ENCODE results near the gene ZNF469. TPM values are rescaled to one million over a fixed set of nuclear protein-coding genes. Genes with fewer than 3 reads are reported as not detected.

ZNF469 gene
- total RNA-seq, 1 donor from 2014 or later: 0.59 TPM

GRCh38 chr16:88398170-88398873 lies 15.6 kb downstream of the ZNF469 start:
- Mint-ChIP-seq H3K4me1 (ENCODE audit: low read depth) (no peaks in the 10 kb centered on the region), H3K27me3 (ENCODE audit: low read depth) (no peaks in the 10 kb centered on the region), H3K9me3 (no peaks in the 10 kb centered on the region), H3K36me3 (ENCODE audit: low read depth) (no peaks in the 10 kb centered on the region), H3K27ac (no peak overlapping the region), H3K4me3 (ENCODE audit: low read depth) (no peak overlapping the region)
- intact Hi-C loops (cut with micrococcal nuclease): no loop called here
- no peak for DNase-seq (ENCODE audit: low spot score)

DNA sequence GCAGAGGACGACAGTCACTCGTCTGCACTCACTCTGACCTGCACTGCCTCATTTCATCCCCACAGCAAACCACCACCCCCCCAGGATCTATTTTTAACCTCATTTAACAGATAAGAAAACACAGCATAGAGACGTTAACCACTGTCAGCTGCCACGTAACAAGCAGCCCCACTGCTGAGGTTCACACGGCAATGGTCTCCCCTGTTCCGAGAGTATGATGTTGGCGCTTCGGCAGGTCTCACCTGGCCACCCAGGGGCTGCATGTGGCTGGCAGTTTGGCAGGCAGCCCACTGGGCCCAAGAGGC lies 16.1 kb downstream of the ZNF469 start:
- Mint-ChIP-seq H3K36me3 (ENCODE audit: low read depth) (no peaks in the 10 kb centered on the region), H3K27ac (no peak overlapping the region), H3K27me3 (ENCODE audit: low read depth) (no peaks in the 10 kb centered on the region), H3K4me1 (ENCODE audit: low read depth) (no peaks in the 10 kb centered on the region), H3K9me3 (no peaks in the 10 kb centered on the region), H3K4me3 (ENCODE audit: low read depth) (no peak overlapping the region)
- no peak for DNase-seq (ENCODE audit: low spot score)
- intact Hi-C loops (cut with micrococcal nuclease): no loop called here

DNA sequence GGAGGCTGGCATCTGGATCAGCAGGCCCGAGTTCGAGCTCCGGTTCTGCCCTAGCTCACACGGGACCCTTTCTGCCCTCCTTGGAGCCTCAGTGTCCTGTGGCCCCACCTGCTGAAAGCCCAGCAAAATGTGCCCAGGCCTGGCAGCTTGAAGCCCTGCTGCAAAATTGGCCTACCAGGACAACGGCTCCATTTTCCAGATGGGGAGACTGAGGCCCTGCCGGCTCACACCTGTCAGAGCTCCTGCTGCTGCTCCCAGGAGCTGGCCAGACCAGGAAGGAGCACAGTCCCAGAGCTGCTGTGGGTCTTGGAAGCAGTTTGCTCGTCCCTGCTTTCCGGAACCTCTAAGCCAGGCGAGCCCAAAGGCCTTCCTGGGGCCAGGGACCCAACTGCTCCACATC lies 17.4 kb downstream of the ZNF469 start:
- intact Hi-C loops (cut with micrococcal nuclease): no loop called here
- Mint-ChIP-seq H3K9me3 (no peaks in the 10 kb centered on the region), H3K4me1 (ENCODE audit: low read depth) (no peaks in the 10 kb centered on the region), H3K27ac (no peak overlapping the region), H3K36me3 (ENCODE audit: low read depth) (no peaks in the 10 kb centered on the region), H3K4me3 (ENCODE audit: low read depth) (no peak overlapping the region), H3K27me3 (ENCODE audit: low read depth) (no peaks in the 10 kb centered on the region)
- DNase-seq (ENCODE audit: low spot score): no peak

GRCh38 chr16:88401604-88402246 lies 19.0 kb downstream of the ZNF469 start:
- H3K4me1 Mint-ChIP-seq (ENCODE audit: low read depth): no peaks in the 10 kb centered on the region
- no peak overlapping the region for H3K27ac Mint-ChIP-seq
- no peaks in the 10 kb centered on the region for H3K27me3 Mint-ChIP-seq (ENCODE audit: low read depth)
- intact Hi-C loops (cut with micrococcal nuclease): no loop called here
- DNase-seq (ENCODE audit: low spot score): no peak
- H3K36me3 Mint-ChIP-seq (ENCODE audit: low read depth): no peaks in the 10 kb centered on the region
- H3K9me3 Mint-ChIP-seq: no peaks in the 10 kb centered on the region
- H3K4me3 Mint-ChIP-seq (ENCODE audit: low read depth): no peak overlapping the region

DNA sequence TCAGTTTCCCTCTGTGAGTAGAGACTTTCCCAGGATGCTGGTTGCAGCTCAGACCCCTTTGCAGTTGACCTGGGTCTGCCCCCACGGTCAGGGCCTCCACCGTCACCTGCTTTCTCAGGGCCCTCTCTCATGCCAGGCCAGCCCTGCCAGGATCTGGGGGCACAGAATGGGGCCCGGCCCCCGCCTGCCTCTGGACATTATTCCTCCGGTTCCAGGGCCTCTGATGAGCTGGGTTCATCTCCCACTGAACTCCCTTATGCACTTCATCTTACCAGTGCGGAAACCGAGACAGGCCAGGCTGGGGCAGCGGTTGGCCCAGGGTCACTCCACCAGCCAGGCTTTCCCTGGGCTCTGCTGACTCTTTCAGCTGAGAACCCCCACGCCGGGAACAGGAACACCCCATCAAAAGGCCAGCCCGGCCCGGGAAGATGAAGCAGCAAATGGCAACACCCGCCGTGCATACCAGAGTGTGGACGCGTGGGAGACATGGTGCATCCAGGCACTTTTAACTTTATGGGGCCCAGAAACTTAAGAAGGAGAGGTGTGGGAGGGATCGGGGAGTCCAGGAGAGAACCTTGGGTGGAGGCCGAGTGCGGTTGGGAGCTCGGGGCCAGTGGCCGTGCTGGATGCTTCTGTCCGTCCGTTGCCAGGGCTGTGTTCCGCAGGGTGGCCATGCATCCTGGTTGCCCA lies 19.9 kb downstream of the ZNF469 start:
- Mint-ChIP-seq H3K4me3 (ENCODE audit: low read depth) (no peak overlapping the region), H3K27me3 (ENCODE audit: low read depth) (no peaks in the 10 kb centered on the region)
- intact Hi-C loops (cut with micrococcal nuclease): no loop called here

DNA sequence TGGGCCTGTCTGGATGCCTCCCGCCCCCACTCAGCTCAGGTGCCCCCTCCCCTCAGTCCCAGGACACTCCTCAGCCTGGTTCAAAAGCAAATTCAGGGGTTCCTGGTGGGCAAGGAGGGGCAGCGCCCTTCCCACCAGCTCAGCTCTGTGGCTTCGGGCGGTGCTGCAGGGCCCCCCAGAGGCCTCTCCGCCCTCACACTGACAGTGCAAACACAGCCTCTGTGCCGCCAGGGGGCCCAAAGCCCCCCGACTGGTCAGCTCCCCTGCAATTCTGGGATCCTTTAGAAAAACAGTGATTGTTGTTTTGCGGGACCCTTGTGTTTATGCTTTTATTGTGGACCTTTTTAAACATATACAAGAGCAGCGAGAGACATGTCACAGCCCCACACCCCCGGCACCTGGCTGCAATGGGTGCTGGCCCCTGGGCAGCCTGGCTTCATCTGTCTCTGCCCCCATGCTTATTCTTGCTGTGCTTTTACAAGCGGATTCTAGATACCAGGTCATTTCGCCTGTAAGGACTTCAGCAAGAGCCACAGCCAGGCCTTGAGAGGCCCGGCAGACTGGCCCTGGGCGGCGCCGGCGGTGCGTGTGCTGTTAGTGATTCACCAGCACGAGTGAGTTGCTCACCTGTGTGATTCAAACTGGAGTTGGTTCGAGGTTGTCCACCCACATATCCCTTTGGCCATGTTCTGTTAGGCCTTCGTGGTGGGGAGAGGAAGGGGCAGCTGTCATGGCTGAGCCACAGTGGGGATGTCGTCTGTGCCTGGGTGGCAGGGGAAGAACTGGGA lies 21.2 kb downstream of the ZNF469 start:
- intact Hi-C loops (cut with micrococcal nuclease): no loop called here

More for the DNA sequence above, 19.9 kb downstream of the ZNF469 start:
- no peaks in the 10 kb centered on the region for H3K9me3 Mint-ChIP-seq
- no peak for DNase-seq (ENCODE audit: low spot score)
- peaks cover 3% of the 10 kb centered on the region for H3K4me1 Mint-ChIP-seq (ENCODE audit: low read depth)
- no peaks in the 10 kb centered on the region for H3K36me3 Mint-ChIP-seq (ENCODE audit: low read depth)
- H3K27ac Mint-ChIP-seq: no peak overlapping the region

DNA sequence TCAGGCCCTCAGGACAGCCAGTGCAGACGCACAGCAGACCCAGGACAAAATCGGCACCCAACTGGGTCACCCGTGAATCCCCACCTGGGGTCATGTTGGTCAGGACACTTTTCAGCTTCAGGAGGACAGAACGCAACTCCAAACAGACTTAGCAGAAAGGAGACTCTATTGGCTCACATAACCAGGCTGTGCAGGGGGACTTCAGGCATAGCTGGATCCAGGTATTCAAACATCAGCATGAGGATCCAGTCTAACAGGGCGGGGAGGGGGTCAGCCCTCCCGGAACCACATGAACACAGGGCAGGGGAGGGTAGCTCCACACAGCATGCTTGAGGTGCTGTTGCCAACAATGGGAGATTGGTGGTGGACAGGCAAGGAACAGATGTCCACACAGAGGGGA lies 22.0 kb downstream of the ZNF469 start:
- no peaks in the 10 kb centered on the region for H3K9me3 Mint-ChIP-seq
- H3K36me3 Mint-ChIP-seq (ENCODE audit: low read depth): no peaks in the 10 kb centered on the region
- no peak overlapping the region for H3K4me3 Mint-ChIP-seq (ENCODE audit: low read depth)
- peaks cover 6% of the 10 kb centered on the region for H3K4me1 Mint-ChIP-seq (ENCODE audit: low read depth)
- H3K27ac Mint-ChIP-seq: no peak overlapping the region
- no peaks in the 10 kb centered on the region for H3K27me3 Mint-ChIP-seq (ENCODE audit: low read depth)
- DNase-seq (ENCODE audit: low spot score): no peak
- intact Hi-C loops (cut with micrococcal nuclease): no loop called here

More for the DNA sequence above, 21.2 kb downstream of the ZNF469 start:
- Mint-ChIP-seq H3K9me3 (no peaks in the 10 kb centered on the region), H3K36me3 (ENCODE audit: low read depth) (no peaks in the 10 kb centered on the region), H3K27ac (no peak overlapping the region), H3K4me3 (ENCODE audit: low read depth) (no peak overlapping the region), H3K27me3 (ENCODE audit: low read depth) (no peaks in the 10 kb centered on the region), H3K4me1 (ENCODE audit: low read depth) (peaks cover 6% of the 10 kb centered on the region)
- no peak for DNase-seq (ENCODE audit: low spot score)

GRCh38 chr16:88405216-88406060 lies 22.7 kb downstream of the ZNF469 start:
- H3K4me3 Mint-ChIP-seq (ENCODE audit: low read depth): no peak overlapping the region
- H3K27me3 Mint-ChIP-seq (ENCODE audit: low read depth): no peaks in the 10 kb centered on the region
- peaks cover 6% of the 10 kb centered on the region for H3K4me1 Mint-ChIP-seq (ENCODE audit: low read depth)
- no peaks in the 10 kb centered on the region for H3K9me3 Mint-ChIP-seq
- H3K27ac Mint-ChIP-seq: no peak overlapping the region
- H3K36me3 Mint-ChIP-seq (ENCODE audit: low read depth): no peaks in the 10 kb centered on the region
- intact Hi-C loops (cut with micrococcal nuclease): no loop called here
- no peak for DNase-seq (ENCODE audit: low spot score)

DNA sequence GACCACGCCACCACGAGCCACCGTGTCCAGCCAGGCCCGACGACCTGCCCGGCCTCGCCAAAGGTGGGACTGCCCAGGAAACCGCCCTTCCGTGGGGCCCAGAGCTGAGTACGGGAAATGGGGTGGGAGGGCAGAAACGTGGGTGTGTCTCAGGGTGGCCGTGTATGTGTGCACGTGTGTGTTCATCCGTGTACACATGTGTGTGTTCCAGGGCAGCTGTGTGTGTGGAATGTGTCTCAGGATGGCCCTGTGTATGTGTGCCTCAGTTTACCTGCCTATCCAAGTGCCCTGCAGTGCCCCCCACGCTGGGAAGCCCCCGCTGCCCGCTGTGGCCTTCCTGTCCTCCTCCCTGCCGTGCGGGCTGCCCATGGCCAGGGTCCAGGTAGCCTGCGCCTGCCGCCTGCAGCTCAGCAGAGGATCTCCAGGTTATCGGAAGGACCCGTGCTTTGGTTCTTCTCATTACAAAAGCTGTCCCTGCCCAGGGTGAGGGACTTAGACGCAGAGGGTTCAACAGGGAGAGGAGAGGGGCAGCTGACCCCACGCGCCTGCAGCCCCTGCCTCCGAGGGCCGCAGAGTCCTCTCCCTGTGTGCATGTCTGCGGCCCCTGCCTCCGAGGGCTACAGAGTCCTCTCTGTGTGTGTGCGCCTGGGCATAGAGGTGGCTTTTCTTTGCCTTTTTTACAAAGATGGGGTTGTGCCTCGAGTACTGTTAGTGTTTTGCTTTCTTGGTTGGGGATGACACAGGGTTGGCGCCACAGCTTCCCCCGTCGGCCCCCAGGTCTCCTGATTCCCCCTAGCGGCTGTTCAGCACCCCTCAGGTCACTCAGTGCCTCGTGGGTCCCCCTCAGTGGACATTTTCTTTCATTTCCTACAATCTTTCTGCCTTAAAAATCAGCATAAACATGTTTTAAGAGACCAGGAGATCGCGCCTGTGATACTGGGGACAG lies 23.6 kb downstream of the ZNF469 start:
- no peak for DNase-seq (ENCODE audit: low spot score)
- H3K4me1 Mint-ChIP-seq (ENCODE audit: low read depth): peaks cover 6% of the 10 kb centered on the region
- no peaks in the 10 kb centered on the region for H3K36me3 Mint-ChIP-seq (ENCODE audit: low read depth)
- intact Hi-C loops (cut with micrococcal nuclease): no loop called here
- H3K27ac Mint-ChIP-seq: no peak overlapping the region
- no peaks in the 10 kb centered on the region for H3K9me3 Mint-ChIP-seq
- no peak overlapping the region for H3K4me3 Mint-ChIP-seq (ENCODE audit: low read depth)
- no peaks in the 10 kb centered on the region for H3K27me3 Mint-ChIP-seq (ENCODE audit: low read depth)

GRCh38 chr16:88407042-88407420 lies 24.3 kb downstream of the ZNF469 start:
- intact Hi-C loops (cut with micrococcal nuclease): no loop called here
- no peak overlapping the region for H3K27ac Mint-ChIP-seq
- H3K27me3 Mint-ChIP-seq (ENCODE audit: low read depth): no peaks in the 10 kb centered on the region
- no peak overlapping the region for H3K4me3 Mint-ChIP-seq (ENCODE audit: low read depth)
- H3K9me3 Mint-ChIP-seq: no peaks in the 10 kb centered on the region
- DNase-seq (ENCODE audit: low spot score): no peak
- H3K36me3 Mint-ChIP-seq (ENCODE audit: low read depth): no peaks in the 10 kb centered on the region
- H3K4me1 Mint-ChIP-seq (ENCODE audit: low read depth): peaks cover 6% of the 10 kb centered on the region

DNA sequence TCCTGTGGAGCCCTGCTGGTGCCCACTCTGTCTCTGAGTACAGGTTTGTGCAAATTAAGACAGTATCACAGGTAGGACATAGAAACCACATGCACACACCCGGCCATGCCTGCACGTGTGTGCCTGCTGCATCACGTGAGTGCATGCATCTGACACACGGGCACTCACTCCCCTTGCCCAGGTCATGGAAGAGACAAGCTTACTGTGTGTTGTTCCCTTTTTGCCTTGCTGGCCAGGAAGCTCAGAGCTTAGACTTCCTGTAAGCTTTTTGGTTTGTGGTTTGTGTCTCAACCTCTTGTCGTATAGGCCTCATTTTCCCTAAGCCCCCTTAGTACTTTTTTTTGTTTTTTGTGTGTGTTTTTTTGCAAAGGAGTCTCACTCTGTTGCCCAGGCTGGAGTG lies 25.0 kb downstream of the ZNF469 start:
- DNase-seq (ENCODE audit: low spot score): no peak
- Mint-ChIP-seq H3K36me3 (ENCODE audit: low read depth) (no peaks in the 10 kb centered on the region), H3K4me3 (ENCODE audit: low read depth) (no peak overlapping the region), H3K27ac (no peak overlapping the region), H3K9me3 (no peaks in the 10 kb centered on the region), H3K4me1 (ENCODE audit: low read depth) (peaks cover 6% of the 10 kb centered on the region), H3K27me3 (ENCODE audit: low read depth) (no peaks in the 10 kb centered on the region)
- intact Hi-C loops (cut with micrococcal nuclease): no loop called here

Measured in activated T-helper 2 cell treated with anti-CD3 and anti-CD28 coated beads, Interferon-gamma antibody, Interleukin-2, Interleukin-4, amounts not matched to agents 10 μg/mL and 5 μg/mL and 100 μg/mL, durations not matched to agents 14 hours and 24 hours and 36 hours (primary cell).